A549 treated with DMSO at 1 μM for 4 hours (cell line): ENCODE measurements around the gene RDH11. TPM values are rescaled to one million over a fixed set of nuclear protein-coding genes. Genes with fewer than 3 reads are reported as not detected.

Experiments
- total RNA-seq: library from RNA; stranded (reverse); fragments of 200-300 nt; extraction: Qiagen RNA extraction; gene quantifications from 5 replicates; pipeline ENCODE4 v1.2.3, GENCODE V29; 2022; ENCODE audit warnings: low read depth

The RDH11 gene, protein sequence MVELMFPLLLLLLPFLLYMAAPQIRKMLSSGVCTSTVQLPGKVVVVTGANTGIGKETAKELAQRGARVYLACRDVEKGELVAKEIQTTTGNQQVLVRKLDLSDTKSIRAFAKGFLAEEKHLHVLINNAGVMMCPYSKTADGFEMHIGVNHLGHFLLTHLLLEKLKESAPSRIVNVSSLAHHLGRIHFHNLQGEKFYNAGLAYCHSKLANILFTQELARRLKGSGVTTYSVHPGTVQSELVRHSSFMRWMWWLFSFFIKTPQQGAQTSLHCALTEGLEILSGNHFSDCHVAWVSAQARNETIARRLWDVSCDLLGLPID
- 64.7 to 71.4 TPM (median 67.8 TPM) in 5 replicates for total RNA-seq

DNA sequence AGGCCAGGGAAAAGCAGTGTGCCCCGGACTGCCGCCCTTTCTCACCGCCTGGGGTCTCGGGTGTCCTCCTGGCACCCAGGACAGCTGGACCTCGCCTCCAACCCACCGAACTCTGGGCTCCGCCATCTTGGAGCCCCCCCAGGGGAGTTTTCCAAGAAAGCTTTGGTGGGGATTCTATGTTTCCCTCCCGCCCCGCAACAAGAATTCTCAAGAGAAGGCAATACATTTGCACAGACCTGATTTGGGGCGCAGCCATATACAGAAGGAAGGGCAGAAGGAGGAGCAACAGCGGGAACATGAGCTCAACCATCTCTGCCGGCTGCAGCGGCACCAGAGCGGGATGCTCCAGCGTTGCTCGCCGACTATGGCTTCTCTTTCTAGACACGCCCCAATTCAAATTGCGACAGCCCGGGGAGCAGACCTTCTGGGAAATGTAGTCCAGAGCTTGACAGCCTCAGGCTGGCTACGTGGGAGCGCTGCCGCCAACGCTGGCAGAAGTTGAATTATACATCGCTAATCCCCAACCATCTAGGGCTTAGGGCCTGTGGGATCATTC lies at the start of gene RDH11:
RDH11 (minus strand) TSS at position 371 of the 556 bp plus-strand sequence; CDS start at position 310, 61 bp downstream.

DNA sequence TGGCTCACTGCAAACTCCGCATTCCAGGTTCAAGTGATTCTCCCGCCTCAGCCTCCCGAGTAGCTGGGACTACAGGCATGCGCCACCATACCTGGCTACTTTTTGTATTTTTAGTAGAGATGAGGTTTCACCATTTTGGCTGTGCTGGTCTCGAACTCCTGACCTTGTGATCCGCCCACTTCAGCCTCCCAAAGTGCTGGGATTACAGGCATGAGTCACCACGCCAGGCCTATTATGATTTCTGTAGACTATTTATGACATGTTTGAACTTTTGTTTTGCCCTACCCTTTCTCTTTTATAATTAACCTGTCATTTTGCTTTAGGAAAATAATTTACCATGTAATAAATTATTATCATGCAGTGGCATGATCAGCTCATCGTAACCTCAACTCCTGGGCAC lies 5.9 kb upstream of the RDH11 start, which contains the start of gene RDH12:
RDH12 (plus strand) TSS at position 395 of the 400 bp plus-strand sequence. CDS start 20,757 bp downstream, outside the sequence.

DNA sequence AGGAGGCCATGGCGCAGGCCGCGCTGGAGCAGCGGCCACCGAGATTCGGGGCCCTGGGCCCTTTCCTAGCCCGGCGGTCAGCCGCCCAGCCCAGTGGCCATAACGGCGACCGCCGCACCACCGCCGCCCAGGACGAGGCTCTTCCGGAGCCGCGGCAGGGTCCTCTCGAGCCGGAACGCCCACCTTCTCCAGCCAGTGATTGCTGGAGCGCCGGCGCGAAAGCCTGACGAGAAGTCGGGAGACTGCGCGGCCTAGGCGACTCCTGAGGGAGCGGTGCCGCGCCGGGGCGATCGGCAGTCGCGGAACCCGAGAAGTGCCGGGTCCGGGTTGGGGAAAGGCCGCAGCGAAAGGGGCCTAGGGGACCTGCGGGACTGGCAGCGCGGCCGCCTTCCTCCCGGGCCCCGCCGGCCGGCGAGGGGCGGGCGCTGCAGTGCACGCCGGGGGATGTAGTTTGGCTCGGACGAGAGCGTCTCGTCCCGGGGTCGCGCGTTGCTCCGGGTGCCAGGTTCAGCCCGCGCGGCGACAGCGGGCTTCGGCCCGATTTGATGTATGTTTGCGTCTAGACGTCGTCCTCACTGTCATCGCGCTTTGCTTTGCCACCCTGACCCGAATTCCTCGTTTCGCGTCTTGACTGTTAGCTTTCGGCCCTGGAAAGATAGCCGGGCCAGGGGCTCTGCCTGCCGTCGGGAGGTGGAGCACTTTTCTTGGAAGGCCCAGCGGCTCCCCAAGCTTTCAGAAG lies 20.9 kb downstream of the RDH11 start, which contains the start of gene VTI1B:
VTI1B (minus strand) TSS at position 153 of the 739 bp plus-strand sequence; CDS start at position 10, 143 bp downstream.

Other genes starting within 250 kb of the RDH11 start
- gene TMEM229B, start 207.0 kb downstream of the RDH11 start, total RNA-seq = 0.14 to 0.24 TPM (median 0.20 TPM) in 5 replicates
- gene PLEKHH1, start 162.5 kb downstream of the RDH11 start, total RNA-seq = 3.6 to 4.6 TPM (median 4.5 TPM) in 5 replicates
- gene PIGH, start 95.5 kb downstream of the RDH11 start, total RNA-seq = 18.6 to 23.1 TPM (median 21.1 TPM) in 5 replicates
- 1.4 to 2.0 TPM (median 1.6 TPM) in 5 replicates for gene ARG2, start 75.8 kb downstream of the RDH11 start, total RNA-seq
- 83.1 to 95.8 TPM (median 90.0 TPM) in 5 replicates for gene VTI1B, start 21.1 kb downstream of the RDH11 start, total RNA-seq
- 0.08 to 0.14 TPM (median 0.09 TPM) in 3 of 5 replicates, not detected in the others for gene RDH12, start 6.1 kb upstream of the RDH11 start, total RNA-seq
- 6.1 to 7.1 TPM (median 6.2 TPM) in 5 replicates for gene ZFYVE26, start 120.8 kb upstream of the RDH11 start, total RNA-seq
- 3.9 to 5.8 TPM (median 4.4 TPM) in 5 replicates for gene RAD51B, start 124.0 kb upstream of the RDH11 start, total RNA-seq